Measurements from ENCODE around the gene DNAH17. TPM values are rescaled to one million over a fixed set of nuclear protein-coding genes. Genes with fewer than 3 reads are reported as not detected.

Gene DNAH17
- polyA plus RNA-seq, 3 donors = 0.01 to 0.51 (median 0.11) TPM

GRCh38 chr17:78394209-78394608 lies 183.0 kb downstream of the DNAH17 start:
- H3K9me3 ChIP-seq (replicated peaks in 1 of 2; ENCODE audit: control insufficient read depth in 1 of 2, insufficient read depth in 1 of 2, low read length in 2 of 2) = no peaks in the 10 kb centered on the region
- no peak overlapping the region for H2AFZ ChIP-seq (ENCODE audit: insufficient read depth, low read depth, low read length, poor library complexity, severe bottlenecking)
- H3K4me1 Mint-ChIP-seq = peaks cover 16% of the 10 kb centered on the region
- intact Hi-C loops (cut with micrococcal nuclease) = no loop called here
- no peak overlapping the region for H3K27ac ChIP-seq (ENCODE audit: low read depth in 1 of 2, low read length in 2 of 2)
- TF ChIP-seq CTCF (IDR thresholded peaks at IDR 0.05) = no peak
- H3K36me3 Mint-ChIP-seq = peaks cover 76 to 92% of the 10 kb centered on the region in 2 donors
- H3K79me2 ChIP-seq (ENCODE audit: insufficient read depth, low read length) = peaks cover 95% of the 10 kb centered on the region
- no peak for DNase-seq
- H3K4me3 Mint-ChIP-seq = no peak overlapping the region
- peaks cover 14 to 15% of the 10 kb centered on the region in 2 donors for H3K4me1 ChIP-seq (ENCODE audit: control insufficient read depth in 1 of 2, insufficient read depth in 2 of 2, low read length in 2 of 2)
- 100% methylated on average over 5 of the region's 7 CpGs for WGBS (ENCODE audit: insufficient coverage)
- no peak overlapping the region for H3K9ac ChIP-seq (ENCODE audit: insufficient read depth, low read length, poor library complexity, severe bottlenecking)
- no peaks in the 10 kb centered on the region for H3K27me3 Mint-ChIP-seq (ENCODE audit: low read depth in 3 of 3)
- H3K4me3 ChIP-seq (replicated peaks in 1 of 3; ENCODE audit: low read depth in 2 of 3, low read length in 3 of 3) = no peak overlapping the region
- peaks cover 71% of the 10 kb centered on the region for H4K20me1 ChIP-seq (ENCODE audit: insufficient read depth, low read length)
- peaks cover 0 to 1% (median 0%) of the 10 kb centered on the region in 7 donors for H3K9me3 Mint-ChIP-seq
- H3K27ac Mint-ChIP-seq = peak overlapping the region in 2 of 7 donors; percentile 9 to 70
- H3K27me3 ChIP-seq (ENCODE audit: control insufficient read depth in 2 of 2, insufficient read depth in 2 of 2, low read length in 2 of 2) = no peaks in the 10 kb centered on the region
- peaks cover 59 to 90% of the 10 kb centered on the region in 2 donors for H3K36me3 ChIP-seq (replicated peaks in 1 of 2; ENCODE audit: control insufficient read depth in 1 of 2, insufficient read depth in 2 of 2, low read length in 2 of 2)
- H3K4me2 ChIP-seq (replicated peaks; ENCODE audit: extremely low read depth, low read length, poor library complexity, severe bottlenecking) = no peak overlapping the region

GRCh38 chr17:78393575-78393974 lies 183.6 kb downstream of the DNAH17 start:
- peaks cover 0 to 1% (median 0%) of the 10 kb centered on the region in 7 donors for H3K9me3 Mint-ChIP-seq
- H3K27ac ChIP-seq (ENCODE audit: low read depth in 1 of 2, low read length in 2 of 2) = no peak overlapping the region
- TF ChIP-seq CTCF (IDR thresholded peaks at IDR 0.05) = no peak
- H3K4me2 ChIP-seq (replicated peaks; ENCODE audit: extremely low read depth, low read length, poor library complexity, severe bottlenecking) = no peak overlapping the region
- intact Hi-C loops (cut with micrococcal nuclease) = no loop called here
- no peak overlapping the region for H2AFZ ChIP-seq (ENCODE audit: insufficient read depth, low read depth, low read length, poor library complexity, severe bottlenecking)
- DNase-seq = no peak
- no peak overlapping the region for H3K4me3 Mint-ChIP-seq
- H3K9me3 ChIP-seq (replicated peaks in 1 of 2; ENCODE audit: control insufficient read depth in 1 of 2, insufficient read depth in 1 of 2, low read length in 2 of 2) = no peaks in the 10 kb centered on the region
- peaks cover 89% of the 10 kb centered on the region for H3K79me2 ChIP-seq (ENCODE audit: insufficient read depth, low read length)
- H3K36me3 ChIP-seq (replicated peaks in 1 of 2; ENCODE audit: control insufficient read depth in 1 of 2, insufficient read depth in 2 of 2, low read length in 2 of 2) = peaks cover 52 to 83% of the 10 kb centered on the region in 2 donors
- H3K4me1 ChIP-seq (ENCODE audit: control insufficient read depth in 1 of 2, insufficient read depth in 2 of 2, low read length in 2 of 2) = peaks cover 21 to 22% of the 10 kb centered on the region in 2 donors
- peaks cover 23% of the 10 kb centered on the region for H3K4me1 Mint-ChIP-seq
- 100% methylated on average over 4 of the region's 4 CpGs for WGBS (ENCODE audit: insufficient coverage)
- H3K4me3 ChIP-seq (replicated peaks in 1 of 3; ENCODE audit: low read depth in 2 of 3, low read length in 3 of 3) = no peak overlapping the region
- H3K27me3 Mint-ChIP-seq (ENCODE audit: low read depth in 3 of 3) = peaks cover 0 to 1% (median 0%) of the 10 kb centered on the region in 3 donors
- H4K20me1 ChIP-seq (ENCODE audit: insufficient read depth, low read length) = peaks cover 64% of the 10 kb centered on the region
- peaks cover 70 to 86% of the 10 kb centered on the region in 2 donors for H3K36me3 Mint-ChIP-seq
- no peak overlapping the region for H3K9ac ChIP-seq (ENCODE audit: insufficient read depth, low read length, poor library complexity, severe bottlenecking)
- no peaks in the 10 kb centered on the region for H3K27me3 ChIP-seq (ENCODE audit: control insufficient read depth in 2 of 2, insufficient read depth in 2 of 2, low read length in 2 of 2)
- peak overlapping the region in 3 of 7 donors; percentile 53 to 84 (median 84) for H3K27ac Mint-ChIP-seq

All from CD14-positive monocyte (primary cell).